MM.1S (cell line): ENCODE data around the gene KCNQ4.

ENCODE experiments used
- DNase-seq: peaks from one replicate; pipeline ENCODE4 v3.0.0-alpha.2; 2015
- H2AFZ ChIP-seq: fragments of 300-600 bp; sonication (generic); 2 replicates; pipeline ENCODE4 v1.6.0; 2016; ENCODE audit warnings: antibody characterized with exemption, low read length
- H3F3A ChIP-seq: fragments of 300-600 bp; sonication (generic); 2 replicates; pipeline ENCODE4 v1.6.1; 2016; ENCODE audit warnings: mild to moderate bottlenecking, antibody characterized with exemption, low read length, moderate library complexity, mixed read lengths; ENCODE audit not compliant: insufficient read depth
- H3K27ac ChIP-seq: fragments of 300-600 bp; sonication (generic); 2 replicates; pipeline ENCODE4 v1.5.1; 2016; ENCODE audit warnings: mild to moderate bottlenecking, low read length
- H3K27me3 ChIP-seq: fragments of 300-600 bp; sonication (generic); replicated peaks from 2 replicates; pipeline ENCODE4 v1.6.0; 2016; ENCODE audit warnings: low read length; ENCODE audit not compliant: insufficient read depth
- H3K36me3 ChIP-seq: fragments of 300-600 bp; sonication (generic); replicated peaks from 2 replicates; pipeline ENCODE4 v1.6.1; 2016; ENCODE audit warnings: mild to moderate bottlenecking, low read length, mixed read lengths; ENCODE audit not compliant: insufficient read depth
- H3K4me1 ChIP-seq: fragments of 300-600 bp; sonication (generic); 2 replicates; pipeline ENCODE4 v1.6.1; 2016; ENCODE audit warnings: low read length, mixed read lengths
- H3K4me2 ChIP-seq: fragments of 300-600 bp; sonication (generic); 2 replicates; pipeline ENCODE4 v1.6.0; 2016; ENCODE audit warnings: low read depth, low read length
- H3K4me3 ChIP-seq: fragments of 300-600 bp; sonication (generic); 2 replicates; pipeline ENCODE4 v1.5.1; 2016; ENCODE audit warnings: low read length, mixed read lengths
- H3K79me2 ChIP-seq: fragments of 300-600 bp; sonication (generic); 2 replicates; pipeline ENCODE4 v1.6.1; 2016; ENCODE audit warnings: mixed run types, low read length, mixed read lengths
- H3K9ac ChIP-seq: fragments of 300-600 bp; sonication (generic); 2 replicates; pipeline ENCODE4 v1.6.1; 2016; ENCODE audit warnings: low read length, mixed read lengths
- H3K9me2 ChIP-seq: fragments of 300-600 bp; sonication (generic); replicated peaks from 2 replicates; pipeline ENCODE4 v1.6.1; 2016; ENCODE audit warnings: mild to moderate bottlenecking, low read length, mixed read lengths; ENCODE audit not compliant: insufficient read depth
- H3K9me3 ChIP-seq: fragments of 300-600 bp; sonication (generic); replicated peaks from 2 replicates; pipeline ENCODE4 v1.6.1; 2016; ENCODE audit warnings: mild to moderate bottlenecking, low read length, mixed read lengths; ENCODE audit not compliant: insufficient read depth
- H4K20me1 ChIP-seq: fragments of 300-600 bp; sonication (generic); 2 replicates; pipeline ENCODE4 v1.6.1; 2016; ENCODE audit warnings: mild to moderate bottlenecking, low read length, moderate library complexity, mixed read lengths; ENCODE audit not compliant: insufficient read depth
- EZH2 ChIP-seq: fragments of 300-600 bp; sonication (generic); optimal IDR thresholded peaks from 2 replicates; pipeline ENCODE3; 2017; ENCODE audit warnings: low read depth, mild to moderate bottlenecking, antibody characterized with exemption, low read length, mixed read lengths
- EZH2phosphoT487 ChIP-seq: fragments of 300-600 bp; sonication (generic); IDR thresholded peaks from 2 replicates; pipeline ENCODE4 v1.6.1; 2018; ENCODE audit warnings: antibody characterized with exemption, low read length
- TF ChIP-seq, protein P1 (sequence below): fragments of 300-600 bp; sonication (generic); IDR thresholded peaks from 2 replicates; pipeline ENCODE4 v1.5.1; 2016; ENCODE audit warnings: antibody characterized with exemption, low read length, mixed read lengths

KCNQ4 gene

DNA sequence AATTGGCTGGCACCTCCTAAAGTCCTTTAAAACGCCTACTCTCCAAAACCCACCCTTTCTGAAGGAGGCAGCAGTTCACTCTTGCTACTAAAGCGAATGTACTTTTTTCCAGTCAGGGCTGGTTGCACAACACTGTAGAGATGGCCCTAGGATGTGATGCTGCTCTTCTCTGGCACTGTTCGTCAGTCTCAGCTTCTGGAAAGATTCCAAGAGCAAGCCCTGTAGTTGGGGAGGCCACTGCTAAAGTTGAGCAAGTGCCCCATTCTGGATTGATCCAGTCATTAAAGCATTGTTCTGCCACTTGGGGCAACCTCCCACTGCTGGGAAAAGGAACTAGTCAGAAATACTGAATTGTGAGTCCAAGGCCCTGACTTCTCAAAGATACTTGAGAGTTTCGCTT lies 28.5 kb upstream of the KCNQ4 start:
- no peak overlapping the region for H3K27ac ChIP-seq
- H3K4me2 ChIP-seq: no peak overlapping the region
- H3K4me3 ChIP-seq: no peak overlapping the region
- DNase-seq: no peak
- H3K79me2 ChIP-seq: no peaks in the 10 kb centered on the region
- H3K9me3 ChIP-seq: no peaks in the 10 kb centered on the region
- H3K4me1 ChIP-seq: no peaks in the 10 kb centered on the region
- no peaks in the 10 kb centered on the region for H3K27me3 ChIP-seq
- no peak for TF ChIP-seq EZH2
- TF ChIP-seq EZH2phosphoT487: no peak
- TF ChIP-seq, protein P1, sequence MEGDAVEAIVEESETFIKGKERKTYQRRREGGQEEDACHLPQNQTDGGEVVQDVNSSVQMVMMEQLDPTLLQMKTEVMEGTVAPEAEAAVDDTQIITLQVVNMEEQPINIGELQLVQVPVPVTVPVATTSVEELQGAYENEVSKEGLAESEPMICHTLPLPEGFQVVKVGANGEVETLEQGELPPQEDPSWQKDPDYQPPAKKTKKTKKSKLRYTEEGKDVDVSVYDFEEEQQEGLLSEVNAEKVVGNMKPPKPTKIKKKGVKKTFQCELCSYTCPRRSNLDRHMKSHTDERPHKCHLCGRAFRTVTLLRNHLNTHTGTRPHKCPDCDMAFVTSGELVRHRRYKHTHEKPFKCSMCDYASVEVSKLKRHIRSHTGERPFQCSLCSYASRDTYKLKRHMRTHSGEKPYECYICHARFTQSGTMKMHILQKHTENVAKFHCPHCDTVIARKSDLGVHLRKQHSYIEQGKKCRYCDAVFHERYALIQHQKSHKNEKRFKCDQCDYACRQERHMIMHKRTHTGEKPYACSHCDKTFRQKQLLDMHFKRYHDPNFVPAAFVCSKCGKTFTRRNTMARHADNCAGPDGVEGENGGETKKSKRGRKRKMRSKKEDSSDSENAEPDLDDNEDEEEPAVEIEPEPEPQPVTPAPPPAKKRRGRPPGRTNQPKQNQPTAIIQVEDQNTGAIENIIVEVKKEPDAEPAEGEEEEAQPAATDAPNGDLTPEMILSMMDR: no peak
- no peaks in the 10 kb centered on the region for H3F3A ChIP-seq
- peaks cover 3% of the 10 kb centered on the region; the same call in 1 of the 2 replicates for H3K36me3 ChIP-seq
- H2AFZ ChIP-seq: no peak overlapping the region
- H3K9me2 ChIP-seq: no peaks in the 10 kb centered on the region
- H4K20me1 ChIP-seq: no peaks in the 10 kb centered on the region
- H3K9ac ChIP-seq: no peak overlapping the region

DNA sequence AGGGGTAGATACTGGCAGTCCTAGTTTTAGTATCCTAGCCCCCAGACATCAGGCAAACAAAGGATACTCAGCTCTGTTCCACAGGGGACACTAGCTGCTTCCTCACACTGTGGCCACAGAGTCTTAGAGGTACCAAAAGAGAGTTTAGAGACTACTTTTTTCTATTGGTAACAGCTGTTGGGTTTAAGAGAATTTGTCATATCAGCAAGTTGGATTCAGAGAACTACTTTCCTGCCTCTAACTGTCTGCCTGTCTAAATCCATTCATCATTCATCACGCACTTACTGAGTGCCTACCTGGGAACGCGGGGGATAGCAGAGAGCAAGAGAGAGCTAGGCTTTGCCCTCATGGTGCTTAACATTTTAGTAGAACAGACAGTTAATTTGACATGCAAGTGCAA lies 27.1 kb upstream of the KCNQ4 start:
- H4K20me1 ChIP-seq: no peaks in the 10 kb centered on the region
- no peaks in the 10 kb centered on the region for H3K9me3 ChIP-seq
- H3K4me3 ChIP-seq: no peak overlapping the region
- H3F3A ChIP-seq: no peaks in the 10 kb centered on the region
- no peak overlapping the region for H2AFZ ChIP-seq
- no peaks in the 10 kb centered on the region for H3K79me2 ChIP-seq
- peaks cover 3% of the 10 kb centered on the region; the same call in 1 of the 2 replicates for H3K36me3 ChIP-seq
- no peaks in the 10 kb centered on the region for H3K9me2 ChIP-seq
- H3K27me3 ChIP-seq: no peaks in the 10 kb centered on the region
- no peak overlapping the region for H3K9ac ChIP-seq
- H3K4me1 ChIP-seq: peaks cover 7% of the 10 kb centered on the region
- H3K27ac ChIP-seq: no peak overlapping the region
- TF ChIP-seq, protein P1: no peak
- no peak for TF ChIP-seq EZH2phosphoT487
- no peak for TF ChIP-seq EZH2
- no peak for DNase-seq
- H3K4me2 ChIP-seq: no peak overlapping the region

GRCh38 chr1:40757084-40757483 lies 26.5 kb upstream of the KCNQ4 start:
- Histone ChIP-seq H3F3A (peaks cover 2% of the 10 kb centered on the region; the same call in 1 of the 2 replicates), H3K9me2 (no peaks in the 10 kb centered on the region), H3K27me3 (no peaks in the 10 kb centered on the region), H3K79me2 (no peaks in the 10 kb centered on the region), H3K4me2 (no peak overlapping the region), H2AFZ (no peak overlapping the region), H4K20me1 (no peaks in the 10 kb centered on the region), H3K36me3 (peaks cover 3% of the 10 kb centered on the region; the same call in 1 of the 2 replicates), H3K9ac (no peak overlapping the region), H3K4me3 (no peak overlapping the region), H3K27ac (no peak overlapping the region), H3K4me1 (peaks cover 13% of the 10 kb centered on the region), H3K9me3 (no peaks in the 10 kb centered on the region)
- no peak for DNase-seq
- TF ChIP-seq EZH2phosphoT487: no peak
- TF ChIP-seq EZH2: no peak

DNA sequence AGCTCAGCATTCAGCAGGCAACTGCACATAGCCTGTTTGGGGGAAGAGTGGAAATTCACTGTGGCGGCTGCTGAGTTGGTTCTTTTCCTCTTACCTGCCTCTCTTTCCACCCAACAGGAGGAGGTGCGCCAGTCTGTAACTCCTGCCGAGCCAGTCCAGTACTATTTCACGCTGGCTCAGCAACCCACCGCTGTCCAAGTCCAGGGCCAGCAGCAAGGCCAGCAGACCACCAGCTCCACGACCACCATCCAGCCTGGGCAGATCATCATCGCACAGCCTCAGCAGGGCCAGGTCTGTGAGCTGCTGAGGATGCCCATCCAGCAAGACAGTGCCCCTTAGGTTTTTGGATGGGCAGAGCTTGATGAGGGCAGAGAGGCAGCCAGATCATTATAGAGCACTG lies 25.6 kb upstream of the KCNQ4 start:
- Histone ChIP-seq H3K9ac (no peak overlapping the region), H3K4me3 (no peak overlapping the region), H3F3A (peaks cover 10% of the 10 kb centered on the region; the same call in 1 of the 2 replicates)

More for the DNA sequence above, 25.6 kb upstream of the KCNQ4 start:
- H3K79me2 ChIP-seq: no peaks in the 10 kb centered on the region
- H3K4me1 ChIP-seq: peaks cover 21% of the 10 kb centered on the region
- DNase-seq: no peak
- H2AFZ ChIP-seq: no peak overlapping the region
- no peaks in the 10 kb centered on the region for H3K9me2 ChIP-seq
- H3K9me3 ChIP-seq: no peaks in the 10 kb centered on the region
- H3K27me3 ChIP-seq: no peaks in the 10 kb centered on the region
- no peak for TF ChIP-seq EZH2phosphoT487
- TF ChIP-seq EZH2: no peak
- no peak overlapping the region for H3K27ac ChIP-seq
- peaks cover 3% of the 10 kb centered on the region; the same call in 1 of the 2 replicates for H3K36me3 ChIP-seq
- H3K4me2 ChIP-seq: no peak overlapping the region
- no peaks in the 10 kb centered on the region for H4K20me1 ChIP-seq
